DMS153 treated with DMSO at 0.1 percent for 48 hours (cell line): ENCODE data around the gene NKAIN4.

Experiments used
- DNase-seq: peaks from one replicate; lab custom pipeline; 2025; ENCODE audit not compliant: unreplicated experiment; lab: John Stamatoyannopoulos, UW

The NKAIN4 gene

DNA sequence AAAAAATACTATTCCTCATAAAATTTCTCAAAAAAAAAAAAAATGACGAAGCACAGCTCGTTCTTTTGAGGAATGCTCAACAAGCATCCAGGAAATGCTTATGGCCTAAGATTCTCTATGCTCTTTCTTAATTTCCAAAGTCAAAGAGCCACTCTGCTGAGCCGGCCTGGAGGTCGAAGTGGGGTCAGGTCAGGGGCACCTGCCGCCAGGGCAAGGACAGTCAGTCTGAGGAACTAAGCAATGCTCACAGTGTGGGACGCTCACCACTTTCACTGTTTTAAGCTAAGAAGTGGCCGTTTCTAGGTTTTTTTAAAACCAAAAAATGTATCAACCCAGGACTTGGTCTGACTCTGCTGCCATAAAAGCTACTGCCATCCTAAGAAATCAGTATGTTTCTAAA, 55.7 kb downstream of the NKAIN4 start:
- no peak for DNase-seq

DNA sequence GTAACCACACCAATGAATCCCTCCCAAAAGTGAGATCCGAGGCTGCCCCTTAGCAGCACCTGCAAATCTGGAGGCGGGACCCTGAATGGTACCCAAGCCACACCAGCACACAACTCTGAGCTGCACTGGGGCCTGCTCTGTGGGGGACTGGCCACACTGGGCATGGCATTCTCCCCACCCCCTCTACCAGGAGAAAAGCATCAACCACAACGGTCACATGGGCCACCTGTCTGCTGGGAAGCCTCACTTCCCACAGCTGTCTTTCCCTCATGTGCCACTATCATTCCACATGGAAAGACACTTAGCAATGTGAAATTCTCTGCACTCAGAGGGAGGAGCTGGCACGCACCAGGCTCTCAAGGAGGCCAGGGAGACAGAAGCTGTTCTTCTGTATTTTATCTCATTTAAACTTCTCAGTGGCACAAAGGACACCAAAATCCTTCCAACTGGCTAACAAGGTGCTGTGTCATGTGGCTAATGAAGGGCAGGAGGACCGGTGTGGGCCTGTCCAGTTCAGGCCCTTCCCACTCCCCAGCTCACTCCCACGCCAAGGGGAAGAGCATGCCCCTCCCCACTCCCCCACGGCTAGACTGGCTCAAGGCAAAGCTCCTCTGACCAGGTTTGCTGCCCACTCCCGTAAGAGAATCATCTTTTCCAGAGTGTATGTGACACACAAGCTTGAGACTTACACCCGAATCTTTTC, 57.3 kb downstream of the NKAIN4 start:
- no peak for DNase-seq

DNA sequence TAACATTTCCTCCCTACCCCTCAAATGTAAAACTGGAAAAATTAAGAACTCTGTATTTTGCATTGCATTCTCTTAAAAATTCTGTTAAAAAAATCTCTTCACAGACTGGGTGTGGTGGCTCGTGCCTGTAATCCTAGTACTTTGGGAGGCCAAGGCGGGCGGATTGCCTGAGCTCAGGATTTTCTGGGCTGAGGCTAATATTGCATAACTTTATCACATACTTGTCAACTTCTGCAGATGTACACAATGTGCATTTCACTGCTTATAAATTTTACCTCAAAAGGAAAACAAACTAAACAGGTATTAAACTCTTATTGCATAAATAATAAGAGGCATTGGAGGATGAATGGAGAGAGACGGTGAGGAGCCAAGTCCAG, 59.5 kb downstream of the NKAIN4 start:
- DNase-seq = no peak

DNA sequence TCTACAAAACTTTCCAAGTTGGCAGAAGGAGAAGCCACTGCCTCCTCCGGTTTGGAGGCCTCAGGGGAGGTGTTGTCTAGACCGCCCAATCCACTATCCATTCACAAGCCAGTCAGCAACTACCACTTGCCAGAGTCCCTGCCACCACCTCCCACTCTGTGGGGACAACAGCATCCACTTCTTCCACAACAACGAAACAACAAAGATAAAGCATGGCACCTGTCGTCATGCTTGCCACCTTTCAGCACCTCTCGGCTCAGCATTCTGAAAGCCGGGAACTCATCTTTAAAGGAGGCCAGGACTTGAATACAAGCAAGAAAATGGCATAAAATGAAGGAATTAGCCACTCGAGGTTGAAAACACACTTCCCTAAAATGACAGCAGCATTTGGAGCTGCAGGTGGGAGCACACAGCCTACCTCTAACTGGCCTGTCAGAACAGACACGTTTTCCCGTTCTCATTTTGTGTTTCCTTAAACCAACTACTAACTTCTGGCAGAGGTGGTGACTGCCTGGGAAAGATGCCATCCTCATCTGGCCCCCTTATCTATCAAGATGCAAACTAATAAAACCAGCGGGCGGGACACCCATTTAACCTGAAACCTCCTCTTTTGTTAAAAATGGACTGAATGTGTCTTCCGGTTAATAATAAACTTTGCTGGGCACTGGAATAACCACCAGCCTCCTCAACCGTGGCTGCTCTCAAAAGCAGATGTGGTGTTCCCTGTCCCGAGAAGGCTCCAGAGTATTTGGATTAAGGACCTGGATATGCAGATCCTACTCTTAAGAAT, 60.1 kb downstream of the NKAIN4 start:
- no peak for DNase-seq

DNA sequence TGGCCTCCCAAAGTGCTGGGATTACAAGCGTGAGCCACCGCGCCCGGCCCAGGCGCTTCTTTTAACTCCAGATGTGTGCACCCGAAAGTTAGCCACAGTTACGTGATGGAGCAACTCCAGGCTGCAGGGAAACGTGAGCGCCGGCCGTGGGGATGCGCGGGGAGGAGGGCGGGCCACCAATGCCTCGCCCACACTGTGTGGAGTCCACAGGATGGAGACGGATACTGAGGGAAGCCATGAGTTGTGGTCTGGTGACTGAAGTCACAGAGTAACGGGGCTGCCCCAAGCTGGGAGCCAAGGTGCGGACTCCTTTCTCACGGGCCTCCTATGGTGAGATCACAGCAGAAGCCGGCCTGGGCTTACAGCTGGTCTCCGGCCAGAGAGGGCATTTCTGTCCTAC, 61.5 kb downstream of the NKAIN4 start:
- DNase-seq = no peak

DNA sequence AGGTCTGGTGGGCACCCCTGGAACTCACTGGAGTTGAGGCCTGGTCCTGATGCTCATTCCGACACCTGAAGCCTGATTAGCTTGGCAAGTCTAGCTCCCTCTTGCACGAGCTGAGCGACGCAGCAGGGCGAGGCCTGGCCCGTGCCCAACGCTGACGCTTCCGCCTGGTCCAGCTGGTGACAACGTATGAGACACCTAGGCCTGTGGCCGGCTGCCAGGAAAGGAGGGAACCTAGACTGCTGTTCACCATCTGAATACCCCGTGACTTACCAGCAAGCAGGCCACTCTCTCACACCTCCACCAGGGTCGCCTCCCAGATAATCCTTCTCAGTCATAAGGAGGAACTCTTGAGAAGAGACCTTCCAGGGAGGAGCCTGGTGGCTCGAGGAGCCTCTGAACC, 62.9 kb downstream of the NKAIN4 start:
- DNase-seq = peak; percentile 77

DNA sequence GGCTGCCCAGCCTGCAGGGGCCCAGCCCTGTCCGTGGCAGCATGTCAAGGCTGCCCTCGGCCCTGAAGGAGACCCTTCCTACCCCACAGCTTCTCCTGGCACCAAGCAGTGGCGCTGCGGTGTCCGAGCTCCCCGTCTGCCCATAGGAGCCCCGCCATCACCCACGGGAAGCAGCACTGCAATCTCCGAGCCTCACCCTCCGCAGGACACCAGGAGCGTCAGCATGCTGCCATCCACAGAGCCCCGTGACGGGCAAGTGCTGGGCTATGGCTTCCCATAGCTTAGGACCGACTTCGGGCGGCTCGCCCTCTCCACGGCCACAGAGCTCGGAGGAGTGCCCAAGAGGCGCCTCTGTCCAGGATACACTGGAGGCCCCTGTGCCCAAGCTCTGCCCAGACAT, 63.4 kb downstream of the NKAIN4 start:
- no peak for DNase-seq
